WTC11 (cell line): ENCODE results near the gene PRKCE. TPM values are rescaled to one million over a fixed set of nuclear protein-coding genes. Genes with fewer than 3 reads are reported as not detected.

ENCODE experiments used
- ATAC-seq: fragments of 200-7000 bp; cut with Tn5 transposase; 2 replicates; pipeline ENCODE4 v1.10.0; 2021; ENCODE audit warnings: mild to moderate bottlenecking, moderate library complexity
- CTCF ChIA-PET: fragments of 300-600 bp; sonication (Branson Sonifier 250); formaldehyde crosslinking; loops from one replicate; lab custom pipeline; 2021; ENCODE audit warnings: antibody characterized with exemption; lab: Charles Lee
- POLR2A ChIA-PET: fragments of 350-600 bp; sonication (Branson Sonifier 250); formaldehyde crosslinking; loops from one replicate; lab custom pipeline; 2021; ENCODE audit warnings: antibody characterized with exemption; lab: Charles Lee
- DNase-seq: peaks from one replicate; pipeline ENCODE4 v3.0.0; 2021; ENCODE audit warnings: low spot score
- H3K27ac Mint-ChIP-seq: 2 replicates; pipeline ENCODE4 v1.8.0; 2021; ENCODE audit warnings: mixed read lengths
- H3K27me3 Mint-ChIP-seq: 2 replicates; pipeline ENCODE4 v1.8.0; 2021; ENCODE audit warnings: low read depth, mild to moderate bottlenecking, moderate library complexity, mixed read lengths
- H3K36me3 Mint-ChIP-seq: 2 replicates; pipeline ENCODE4 v1.8.0; 2021; ENCODE audit warnings: mixed read lengths
- H3K4me1 Mint-ChIP-seq: 2 replicates; pipeline ENCODE4 v1.8.0; 2022; ENCODE audit warnings: mixed read lengths
- H3K4me3 Mint-ChIP-seq: 2 replicates; pipeline ENCODE4 v1.8.0; 2021; ENCODE audit warnings: mild to moderate bottlenecking, moderate library complexity, mixed read lengths
- H3K9me3 Mint-ChIP-seq: 2 replicates; pipeline ENCODE4 v1.8.0; 2021; ENCODE audit warnings: mixed read lengths
- ARID4B ChIP-seq: sonication (generic); formaldehyde crosslinking; IDR thresholded peaks from 2 replicates; pipeline ENCODE4 v1.8.0; 2023; ENCODE audit warnings: missing genetic modification reagents, mild to moderate bottlenecking, borderline replicate concordance
- CREB1 ChIP-seq: sonication (generic); formaldehyde crosslinking; IDR thresholded peaks from 2 replicates; pipeline ENCODE4 v1.8.0; 2023; ENCODE audit warnings: mild to moderate bottlenecking, missing genetic modification reagents
- E2F1 ChIP-seq: sonication (generic); formaldehyde crosslinking; IDR thresholded peaks from 2 replicates; pipeline ENCODE4 v1.8.0; 2022; ENCODE audit warnings: mild to moderate bottlenecking, missing genetic modification reagents
- E2F5 ChIP-seq: sonication (generic); formaldehyde crosslinking; IDR thresholded peaks from 2 replicates; pipeline ENCODE4 v1.8.1; 2022; ENCODE audit warnings: mild to moderate bottlenecking, moderate library complexity, missing genetic modification reagents
- ETV6 ChIP-seq: sonication (generic); formaldehyde crosslinking; IDR thresholded peaks from 2 replicates; pipeline ENCODE4 v1.8.1; 2022; ENCODE audit warnings: mild to moderate bottlenecking, missing genetic modification reagents
- FOXP4 ChIP-seq: sonication (generic); formaldehyde crosslinking; IDR thresholded peaks from 2 replicates; pipeline ENCODE4 v1.8.0; 2022; ENCODE audit warnings: mild to moderate bottlenecking, missing genetic modification reagents
- IRF2 ChIP-seq: sonication (generic); formaldehyde crosslinking; IDR thresholded peaks from 2 replicates; pipeline ENCODE4 v1.8.0; 2022; ENCODE audit warnings: low read depth, missing genetic modification reagents, borderline replicate concordance
- JAZF1 ChIP-seq: fragments of 250-450 bp; sonication (Bioruptor Pico); IDR thresholded peaks from 2 replicates; pipeline ENCODE4 v1.9.0; 2021; ENCODE audit warnings: moderate library complexity, mild to moderate bottlenecking, inconsistent platforms
- MYBL2 ChIP-seq: sonication (generic); formaldehyde crosslinking; IDR thresholded peaks from 2 replicates; pipeline ENCODE4 v1.8.1; 2023; ENCODE audit warnings: mild to moderate bottlenecking, moderate library complexity, missing genetic modification reagents
- NFATC4 ChIP-seq: fragments of 250-450 bp; sonication (Bioruptor Pico); IDR thresholded peaks from 2 replicates; pipeline ENCODE4 v1.9.0; 2021; ENCODE audit warnings: mild to moderate bottlenecking
- PRDM15 ChIP-seq: sonication (generic); formaldehyde crosslinking; IDR thresholded peaks from 2 replicates; pipeline ENCODE4 v1.8.0; 2022; ENCODE audit warnings: missing genetic modification reagents
- SMAD3 ChIP-seq: sonication (generic); formaldehyde crosslinking; IDR thresholded peaks from 2 replicates; pipeline ENCODE4 v1.8.0; 2022; ENCODE audit warnings: missing genetic modification reagents, mild to moderate bottlenecking, borderline replicate concordance
- ZMAT4 ChIP-seq: fragments of 250-450 bp; sonication (Bioruptor Pico); IDR thresholded peaks from 2 replicates; pipeline ENCODE4 v1.9.0; 2021; ENCODE audit warnings: mild to moderate bottlenecking
- ZNF425 ChIP-seq: fragments of 250-450 bp; sonication (Bioruptor Pico); conservative IDR thresholded peaks from 2 replicates; pipeline ENCODE4 v1.9.0; 2021; ENCODE audit warnings: mild to moderate bottlenecking
- ZNF671 ChIP-seq: fragments of 250-450 bp; sonication (Bioruptor Pico); IDR thresholded peaks from 2 replicates; pipeline ENCODE4 v1.8.0; 2021; ENCODE audit warnings: mild to moderate bottlenecking
- total RNA-seq: library from RNA; stranded (reverse); gene quantifications from 3 replicates; pipeline ENCODE4 v1.2.3, GENCODE V29; 2021

Gene PRKCE
- total RNA-seq, 1 experiment from 2014 or later, result 5.8 TPM

- H3K27me3 Mint-ChIP-seq, result no peaks in the 10 kb centered on the region
- ATAC-seq, result no peak
- no peak overlapping the region for H3K27ac Mint-ChIP-seq
- POLR2A ChIA-PET, result no interaction called here
- TF ChIP-seq PRDM15 (CRISPR knock-in tag), result no peak
- no peak for TF ChIP-seq ZMAT4 (CRISPR knock-in tag)
- no peak for TF ChIP-seq CREB1 (CRISPR knock-in tag)
- TF ChIP-seq SMAD3 (CRISPR knock-in tag), result no peak
- TF ChIP-seq ZNF425, result no peak
- no peak for TF ChIP-seq ETV6
- TF ChIP-seq FOXP4 (CRISPR knock-in tag), result no peak
- no peak for TF ChIP-seq JAZF1 (CRISPR knock-in tag)
- no peak for TF ChIP-seq IRF2 (CRISPR knock-in tag)
- TF ChIP-seq ARID4B (CRISPR knock-in tag), result no peak
- no peak for TF ChIP-seq ZNF671 (CRISPR knock-in tag)
- no peak overlapping the region for H3K4me3 Mint-ChIP-seq
- DNase-seq, result no peak
- CTCF ChIA-PET, result no interaction called here
- H3K4me1 Mint-ChIP-seq, result peaks cover 21% of the 10 kb centered on the region
- no peaks in the 10 kb centered on the region for H3K9me3 Mint-ChIP-seq
- no peaks in the 10 kb centered on the region for H3K36me3 Mint-ChIP-seq
These were observed 21.5 kb upstream of the PRKCE start for GRCh38 chr2:45629971-45630370.

- ChIA-PET POLR2A (no interaction called here), CTCF (interaction anchor here (1.3 to 1.4 kb wide), 2 partner anchors 24 to 147 kb away, joined by 3 to 4 read pairs; no protein-coding TSS in a partner anchor)
- no peaks in the 10 kb centered on the region for H3K36me3 Mint-ChIP-seq
- H3K4me1 Mint-ChIP-seq, result peaks cover 21% of the 10 kb centered on the region
- H3K27ac Mint-ChIP-seq, result no peak overlapping the region
- no peak for DNase-seq
- peak; percentile 58; the same call in 1 of the 2 replicates for ATAC-seq
- no peaks in the 10 kb centered on the region for H3K27me3 Mint-ChIP-seq
- H3K4me3 Mint-ChIP-seq, result no peak overlapping the region
- no peaks in the 10 kb centered on the region for H3K9me3 Mint-ChIP-seq
- TF ChIP-seq ZMAT4 (CRISPR knock-in tag), result no peak
- TF ChIP-seq NFATC4 (CRISPR knock-in tag), result no peak
- no peak for TF ChIP-seq E2F5 (CRISPR knock-in tag)
- TF ChIP-seq MYBL2 (CRISPR knock-in tag), result no peak
- no peak for TF ChIP-seq E2F1 (CRISPR knock-in tag)
- TF ChIP-seq FOXP4 (CRISPR knock-in tag), result no peak
These were observed 20.2 kb upstream of the PRKCE start for GRCh38 chr2:45631319-45631718.
